ENCODE results near the gene SLIT1.
"Not testable (repeated sequence)": the region's sequence is repeated elsewhere in the genome, so short reads cannot be mapped to it uniquely, and the experiment has no call there.

SLIT1 gene

GRCh38 chr10:97083228-97083829 is 102.4 kb downstream of the SLIT1 start:
- DNase-seq (ENCODE audit: low read depth in 4 of 4, low spot score in 1 of 4): no peak

- DNase-seq (ENCODE audit: low read depth in 4 of 4, low spot score in 1 of 4): not testable (repeated sequence)
Observed at GRCh38 chr10:97082575-97082974, 103.2 kb downstream of the SLIT1 start.

DNA sequence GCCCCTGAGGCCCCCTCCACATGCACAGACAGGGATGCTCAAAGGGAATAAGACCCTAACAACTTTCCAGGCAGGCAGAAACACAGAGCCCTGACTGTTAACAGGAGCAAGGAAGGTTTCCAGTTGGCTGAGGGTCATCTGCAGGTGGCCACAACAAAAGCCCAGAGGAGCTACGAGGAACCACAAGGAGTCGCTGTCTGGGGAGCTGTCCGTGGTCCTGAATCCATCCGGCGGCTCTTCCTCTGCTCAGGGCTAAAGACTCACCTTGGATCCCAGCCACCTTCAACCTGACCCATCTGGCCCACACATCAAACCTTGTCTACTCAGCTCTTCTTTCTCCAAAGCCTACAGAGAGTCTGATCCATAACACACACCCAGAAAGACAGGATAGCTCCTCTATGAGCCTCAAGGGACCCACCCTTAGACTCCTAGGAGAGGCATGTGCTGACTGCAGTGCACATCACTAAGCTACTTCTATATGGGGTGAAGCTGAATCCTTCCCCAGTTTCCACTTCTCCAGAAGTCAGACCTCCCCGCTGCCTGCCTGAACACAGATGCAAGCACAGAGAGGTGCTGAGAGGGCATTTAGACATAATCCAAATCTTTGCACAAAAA is 104.0 kb downstream of the SLIT1 start:
- peak; percentile 20 to 42 (median 24) for DNase-seq (ENCODE audit: low read depth in 4 of 4, low spot score in 1 of 4)

- no peak for DNase-seq (ENCODE audit: low read depth in 4 of 4, low spot score in 1 of 4)
Observed at GRCh38 chr10:97080051-97080776, 105.5 kb downstream of the SLIT1 start.

- DNase-seq (ENCODE audit: low read depth in 4 of 4, low spot score in 1 of 4): no peak
Observed at GRCh38 chr10:97079448-97079847, 106.3 kb downstream of the SLIT1 start.

- no peak for DNase-seq (ENCODE audit: low read depth in 4 of 4, low spot score in 1 of 4)
Observed at GRCh38 chr10:97078938-97079445, 106.8 kb downstream of the SLIT1 start.

DNA sequence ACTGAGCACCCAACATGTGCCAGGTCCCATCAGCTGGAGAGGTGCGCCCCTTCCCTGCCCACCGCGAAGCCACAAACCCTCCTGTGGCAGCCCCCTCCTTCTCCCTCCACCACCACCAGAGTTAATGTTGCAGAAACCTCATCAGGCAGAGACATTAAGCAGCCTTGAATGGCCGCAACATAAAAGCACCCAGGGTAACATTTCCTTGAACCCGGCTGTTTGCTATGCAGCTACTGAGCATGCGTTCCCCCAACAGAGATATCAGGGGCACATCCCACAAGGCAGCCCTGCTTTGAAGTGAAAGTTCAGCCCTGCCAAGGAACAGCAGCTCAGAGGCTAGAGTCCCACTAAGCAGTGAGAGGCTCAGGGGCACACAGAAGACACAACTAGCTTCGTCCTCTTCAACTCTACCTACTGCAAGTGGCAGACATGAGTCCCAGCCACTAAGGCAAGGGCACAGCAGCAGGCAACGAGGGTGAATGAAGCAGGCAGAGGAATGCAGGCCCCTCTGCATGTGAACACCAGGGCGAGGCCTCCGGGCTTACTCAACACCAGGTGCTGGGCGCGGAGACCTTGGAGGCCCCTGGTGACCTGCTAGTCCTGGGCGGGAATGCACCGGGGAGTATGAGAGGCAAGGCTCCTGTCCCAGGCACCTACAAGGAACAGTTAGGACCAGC is 107.4 kb downstream of the SLIT1 start:
- no peak for DNase-seq (ENCODE audit: low read depth in 4 of 4, low spot score in 1 of 4)

GRCh38 chr10:97076781-97077180 is 109.0 kb downstream of the SLIT1 start:
- no peak for DNase-seq (ENCODE audit: low read depth in 4 of 4, low spot score in 1 of 4)

DNA sequence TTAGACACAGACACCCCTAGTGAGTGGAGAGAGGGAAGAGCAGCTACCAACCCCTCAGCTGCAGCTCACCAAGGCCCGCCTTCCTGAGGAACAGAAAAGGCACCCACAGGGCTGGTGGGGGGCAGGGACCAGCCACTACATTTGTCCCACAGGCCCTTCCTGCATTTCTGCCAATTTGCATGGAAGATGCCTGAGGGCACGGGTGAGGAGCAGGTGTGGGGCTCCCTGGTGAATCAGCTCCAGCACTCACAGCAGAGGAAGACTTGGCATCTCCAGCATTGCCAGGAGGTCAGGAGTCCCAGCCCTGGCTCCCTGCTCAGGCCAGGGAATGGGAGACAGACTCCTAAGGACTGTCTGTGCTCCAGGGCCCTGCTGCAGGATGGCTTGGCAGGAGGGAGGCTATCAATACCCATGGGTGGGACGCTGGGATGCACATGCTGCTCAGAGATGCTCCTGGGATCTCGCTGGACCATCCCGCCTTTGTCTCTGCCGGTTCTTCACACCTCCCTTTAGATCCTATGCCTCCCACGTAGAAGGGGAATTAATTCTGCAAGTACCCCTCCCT is 109.7 kb downstream of the SLIT1 start:
- DNase-seq (ENCODE audit: low read depth in 4 of 4, low spot score in 1 of 4): no peak

DNA sequence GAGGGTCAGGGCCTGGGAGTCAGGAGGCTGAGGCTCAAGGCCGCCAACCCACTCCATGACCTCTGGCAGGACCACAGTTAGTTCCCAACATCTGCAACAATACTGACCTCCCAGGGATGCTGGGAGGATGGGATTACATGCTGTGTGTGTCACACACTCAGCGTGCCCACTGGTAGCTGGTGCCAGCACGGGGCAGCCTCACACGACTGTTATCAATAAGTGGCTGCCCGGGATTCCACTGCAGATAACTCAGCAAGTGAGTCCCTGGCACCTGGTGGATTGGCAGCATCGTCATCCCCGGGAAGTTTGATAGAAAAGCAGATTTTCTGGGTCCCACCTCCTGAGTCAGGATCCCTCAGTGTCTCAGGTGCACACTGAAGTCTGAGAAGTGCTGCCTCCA is 110.3 kb downstream of the SLIT1 start:
- no peak for DNase-seq (ENCODE audit: low read depth in 4 of 4, low spot score in 1 of 4)

GRCh38 chr10:97074256-97075145 is 111.3 kb downstream of the SLIT1 start:
- no peak for DNase-seq (ENCODE audit: low read depth in 4 of 4, low spot score in 1 of 4)

GRCh38 chr10:97072851-97073665 is 112.7 kb downstream of the SLIT1 start:
- DNase-seq (ENCODE audit: low read depth in 4 of 4, low spot score in 1 of 4): peak; percentile 68 to 76 (median 70)

- DNase-seq (ENCODE audit: low read depth in 4 of 4, low spot score in 1 of 4): no peak
Observed at GRCh38 chr10:97071496-97071895, 114.3 kb downstream of the SLIT1 start.

DNA sequence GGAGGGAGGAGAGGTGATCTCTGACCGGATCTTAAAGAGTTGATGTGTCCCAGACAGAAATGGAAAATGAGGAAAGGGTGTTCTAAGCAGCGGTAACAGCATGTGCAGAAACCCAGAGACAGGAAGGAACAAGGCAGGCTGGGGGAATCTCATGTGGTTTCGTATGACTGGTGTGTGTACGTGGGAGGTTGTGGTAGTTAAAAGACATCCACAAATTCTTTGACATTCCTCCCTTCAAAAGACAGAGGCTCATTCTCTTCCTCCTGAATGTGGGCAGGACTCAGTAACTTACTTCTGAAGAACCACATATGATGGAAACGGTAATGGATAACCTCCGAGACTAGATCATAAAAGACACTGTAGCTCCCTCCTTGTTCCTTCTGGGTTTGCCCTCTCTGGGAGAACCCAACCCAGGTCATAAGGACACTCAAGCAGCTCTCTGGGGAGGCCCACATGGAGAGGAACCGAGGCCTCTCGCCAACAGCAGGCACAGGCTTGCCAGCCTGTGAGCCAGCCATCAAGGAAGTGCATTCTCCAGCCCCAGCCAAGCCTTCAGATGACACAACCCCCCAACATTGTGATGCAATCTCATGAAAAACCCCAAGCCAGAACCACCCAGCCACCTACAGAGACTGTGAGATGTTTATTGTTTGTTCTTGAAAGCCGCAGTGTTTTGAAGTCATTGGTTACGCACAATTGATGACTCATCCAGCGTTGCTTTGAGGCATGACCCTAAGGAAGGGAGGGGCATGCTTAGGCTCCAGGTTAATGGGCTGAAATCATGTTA is 116.0 kb downstream of the SLIT1 start:
- peak in 1 of 4 experiments; percentile 4 for DNase-seq (ENCODE audit: low read depth in 4 of 4, low spot score in 1 of 4)

GRCh38 chr10:97069026-97069425 is 116.7 kb downstream of the SLIT1 start:
- no peak for DNase-seq (ENCODE audit: low read depth in 4 of 4, low spot score in 1 of 4)

GRCh38 chr10:97067716-97068391 is 117.9 kb downstream of the SLIT1 start:
- no peak for DNase-seq (ENCODE audit: low read depth in 4 of 4, low spot score in 1 of 4)

DNA sequence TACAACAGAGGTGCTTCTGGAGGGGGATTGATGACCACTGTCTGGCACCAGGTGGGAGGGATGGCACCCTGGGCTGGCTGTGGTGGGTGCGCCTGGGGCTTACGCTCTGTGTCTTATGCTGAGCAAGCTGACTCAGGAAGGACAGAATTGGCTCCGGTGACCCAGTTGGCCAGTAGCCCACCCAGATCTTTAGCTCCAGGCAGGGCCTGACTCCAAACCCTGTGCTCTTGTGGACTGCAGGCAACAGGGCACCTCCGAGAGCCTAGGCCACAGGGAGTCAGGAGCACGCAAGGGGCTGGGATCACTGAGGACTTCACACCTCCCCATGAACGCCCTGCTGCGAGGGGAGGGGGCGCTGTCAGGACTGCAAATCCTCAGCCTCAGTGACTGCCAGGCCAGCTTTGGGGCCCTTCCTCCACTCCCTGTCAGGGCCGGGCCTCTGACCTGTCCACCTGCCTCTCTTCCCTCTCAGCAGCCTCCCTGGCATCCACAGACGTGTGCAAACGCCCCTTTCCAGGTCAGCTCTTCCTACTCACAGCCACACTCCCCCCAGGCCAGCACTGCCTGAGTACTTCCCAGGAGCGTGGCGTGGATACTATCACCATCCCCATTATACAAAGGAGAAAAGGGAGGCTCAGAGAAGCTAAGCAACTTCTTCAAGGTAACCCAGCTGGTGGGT is 118.7 kb downstream of the SLIT1 start:
- DNase-seq (ENCODE audit: low read depth in 4 of 4, low spot score in 1 of 4): no peak

All from stimulated activated CD4-positive, alpha-beta T cell treated with anti-CD3 and anti-CD28 coated beads, Interleukin-1b, Interleukin-23, amount 100 ng/mL, for 24 hours (primary cell).